Keratinocyte (primary cell): Measurements from ENCODE around the gene KIFC1. TPM values are rescaled to one million over a fixed set of nuclear protein-coding genes. Genes with fewer than 3 reads are reported as not detected.
A peak's percentile ranks its signal among the peaks of the same experiment; 100 is the strongest.

Experiments
- DNase-seq: peaks from one replicate; pipeline ENCODE4 v3.0.0-alpha.2; 2011; ENCODE audit warnings: low read depth, missing footprints, low spot score
- FAIRE-seq: peaks from 2 replicates; lab custom pipeline; 2011; peaks lifted over from hg19 to GRCh38; lab: Jason Lieb, UNC
- H2AFZ ChIP-seq: 2 replicates; pipeline ENCODE4 v1.6.0; 2012; ENCODE audit warnings: low read length, control low read depth, inconsistent platforms; ENCODE audit not compliant: control insufficient read depth
- H3K27ac ChIP-seq: 2 replicates; pipeline ENCODE4 v1.5.1; 2011; ENCODE audit warnings: low read length; ENCODE audit not compliant: control insufficient read depth, insufficient read depth
- H3K27me3 ChIP-seq: 3 replicates; pipeline ENCODE4 v1.6.0; 2011; ENCODE audit warnings: low read length; ENCODE audit not compliant: control insufficient read depth, insufficient read depth; ENCODE audit errors: extremely low read depth
- H3K36me3 ChIP-seq, 2 experiments: 2 replicates in 1 of 2; 3 replicates in 1 of 2; pipeline ENCODE4 v1.5.1; 2011; ENCODE audit warnings: low read length in 2 of 2, mild to moderate bottlenecking in 1 of 2; ENCODE audit not compliant: control insufficient read depth in 2 of 2, insufficient read depth in 2 of 2; ENCODE audit errors: extremely low read depth in 1 of 2
- H3K4me1 ChIP-seq: 3 replicates; pipeline ENCODE4 v1.5.1; 2011; ENCODE audit warnings: low read length; ENCODE audit not compliant: control insufficient read depth, insufficient read depth; ENCODE audit errors: extremely low read depth
- H3K4me2 ChIP-seq: 3 replicates; pipeline ENCODE4 v1.6.0; 2011; ENCODE audit warnings: low read depth, low read length; ENCODE audit not compliant: control insufficient read depth, insufficient read depth; ENCODE audit errors: extremely low read depth
- H3K4me3 ChIP-seq, 3 experiments: fragments of 200-600 bp in 1 of 3; sonication (generic) in 1 of 3; 2 replicates in 2 of 3; 3 replicates in 1 of 3; pipeline ENCODE4 v1.5.1; 2011 to 2016; ENCODE audit warnings: low read length in 3 of 3, mild to moderate bottlenecking in 3 of 3, control low read depth in 2 of 3, inconsistent platforms in 1 of 3, low read depth in 1 of 3, mixed read lengths in 1 of 3, mixed run types in 1 of 3, moderate library complexity in 1 of 3; ENCODE audit not compliant: control insufficient read depth in 2 of 3, insufficient read depth in 2 of 3; ENCODE audit errors: extremely low read depth in 1 of 3
- H3K79me2 ChIP-seq: 2 replicates; pipeline ENCODE4 v1.6.0; 2012; ENCODE audit warnings: low read length; ENCODE audit not compliant: control insufficient read depth, insufficient read depth
- H3K9ac ChIP-seq: 3 replicates; pipeline ENCODE4 v1.6.0; 2011; ENCODE audit warnings: low read length; ENCODE audit not compliant: control insufficient read depth, insufficient read depth; ENCODE audit errors: extremely low read depth
- H3K9me1 ChIP-seq: 3 replicates; pipeline ENCODE4 v1.6.0; 2011; ENCODE audit warnings: low read length; ENCODE audit not compliant: control insufficient read depth, insufficient read depth; ENCODE audit errors: extremely low read depth
- H3K9me3 ChIP-seq: 2 replicates; pipeline ENCODE4 v1.5.1; 2012; ENCODE audit warnings: low read depth, low read length; ENCODE audit not compliant: control insufficient read depth
- H4K20me1 ChIP-seq: 3 replicates; pipeline ENCODE4 v1.6.0; 2011; ENCODE audit warnings: low read length; ENCODE audit not compliant: control insufficient read depth, insufficient read depth; ENCODE audit errors: extremely low read depth
- CTCF ChIP-seq, 3 experiments: IDR thresholded peaks in 1 of 3; conservative IDR thresholded peaks in 1 of 3; optimal IDR thresholded peaks in 1 of 3; 2 replicates in 2 of 3; 3 replicates in 1 of 3; pipeline versions ENCODE3 to v1.5.1; 2011; ENCODE audit warnings: low read length in 3 of 3, mild to moderate bottlenecking in 3 of 3, moderate library complexity in 2 of 3, control low read depth in 1 of 3, inconsistent platforms in 1 of 3; ENCODE audit not compliant: insufficient read depth in 2 of 3; ENCODE audit errors: extremely low read depth in 1 of 3
- EZH2 ChIP-seq: IDR thresholded peaks from one replicate; pipeline ENCODE4 v1.6.1; 2012; ENCODE audit warnings: inconsistent platforms, mild to moderate bottlenecking, low read length, moderate library complexity
- dilution Hi-C: fragments of 300-500 bp; cut with MboI; formaldehyde crosslinking; loops from one replicate; pipeline ENCODE4 v1.7.0; 2020; ENCODE audit warnings: low sequenced_read_pairs; ENCODE audit not compliant: extremely low pct_ligation_motif_present
- polyA plus RNA-seq, 5 experiments: library from polyadenylated mRNA; depleted of rRNA in 3 of 5; stranded (reverse) in 3 of 5; stranded (forward) in 1 of 5; unstranded in 1 of 5; fragments of >200 nt; gene quantifications; 1 replicate in 1 of 5; 2 replicates in 3 of 5; 3 replicates in 1 of 5; pipeline versions ENCODE4 v1.2.1 to v1.2.3, GENCODE V29; 2011 to 2012; ENCODE audit warnings: missing spikeins in 2 of 5, low read depth in 1 of 5, low replicate concordance in 1 of 5

KIFC1 gene
- polyA plus RNA-seq, 1 donor (not counting 4 experiments of a cell fraction or from before 2014, with no cell fraction given), result 20.0 TPM

GRCh38 chr6:33455051-33455450 is 63.4 kb downstream of the KIFC1 start:
- H2AFZ ChIP-seq, result peak overlapping the region; percentile 89
- peak overlapping the region; percentile 67 to 93 (median 91) for H3K4me3 ChIP-seq
- FAIRE-seq (no peak), DNase-seq (no peak)
- peak overlapping the region; percentile 62 for H3K27ac ChIP-seq
- dilution Hi-C loops, result no loop called here
- H3K4me1 ChIP-seq, result peaks cover 5% of the 10 kb centered on the region
- H4K20me1 ChIP-seq, result no peaks in the 10 kb centered on the region
- peaks cover 3 to 10% of the 10 kb centered on the region in 2 experiments for H3K36me3 ChIP-seq
- H3K27me3 ChIP-seq, result no peaks in the 10 kb centered on the region
- peak overlapping the region; percentile 97 for H3K4me2 ChIP-seq
- peaks cover 18% of the 10 kb centered on the region for H3K79me2 ChIP-seq
- peaks cover 2% of the 10 kb centered on the region for H3K9me1 ChIP-seq
- H3K9me3 ChIP-seq, result no peaks in the 10 kb centered on the region
- TF ChIP-seq EZH2 (no peak), CTCF (optimal IDR thresholded peaks at IDR 0.05 in 1 of 3, IDR thresholded peaks at IDR 0.05 in 1 of 3, conservative IDR thresholded peaks at IDR 0.05 in 1 of 3; ENCODE audit: extremely low read depth in 1 of 3, insufficient read depth in 2 of 3, low read length in 3 of 3) (no peak)
- H3K9ac ChIP-seq, result peak overlapping the region; percentile 84

- DNase-seq (no peak), FAIRE-seq (no peak)
- no peaks in the 10 kb centered on the region for H4K20me1 ChIP-seq
- H3K9me1 ChIP-seq, result peaks cover 2% of the 10 kb centered on the region
- H3K36me3 ChIP-seq, result peaks cover 3 to 10% of the 10 kb centered on the region in 2 experiments
- H3K4me1 ChIP-seq, result peaks cover 5% of the 10 kb centered on the region
- no peak overlapping the region for H3K9ac ChIP-seq
- H3K9me3 ChIP-seq, result no peaks in the 10 kb centered on the region
- TF ChIP-seq EZH2 (no peak), CTCF (optimal IDR thresholded peaks at IDR 0.05 in 1 of 3, IDR thresholded peaks at IDR 0.05 in 1 of 3, conservative IDR thresholded peaks at IDR 0.05 in 1 of 3; ENCODE audit: extremely low read depth in 1 of 3, insufficient read depth in 2 of 3, low read length in 3 of 3) (no peak)
- H3K4me3 ChIP-seq, result no peak overlapping the region
- H3K27me3 ChIP-seq, result no peaks in the 10 kb centered on the region
- no peak overlapping the region for H2AFZ ChIP-seq
- H3K4me2 ChIP-seq, result no peak overlapping the region
- dilution Hi-C loops, result no loop called here
- H3K79me2 ChIP-seq, result peaks cover 18% of the 10 kb centered on the region
- H3K27ac ChIP-seq, result no peak overlapping the region
Observed at GRCh38 chr6:33456156-33456555, 64.5 kb downstream of the KIFC1 start.
